PFSK-1 (cell line): Measurements from ENCODE around the gene TMEM163.

Experiments
- FOXP2 ChIP-seq: optimal IDR thresholded peaks from 2 replicates; pipeline ENCODE3; 2011; ENCODE audit warnings: borderline replicate concordance, control low read depth, inconsistent platforms; ENCODE audit not compliant: insufficient read depth; ENCODE audit errors: extremely low read length, extremely low read depth
- POLR2AphosphoS5 ChIP-seq: IDR thresholded peaks from 2 replicates; pipeline ENCODE4 v1.6.1; 2012; ENCODE audit warnings: low read depth, mild to moderate bottlenecking, control low read depth, low read length, moderate library complexity
- SIN3A ChIP-seq: IDR thresholded peaks from 2 replicates; pipeline ENCODE4 v1.6.1; 2012; ENCODE audit warnings: mild to moderate bottlenecking, low read length, moderate library complexity, borderline replicate concordance; ENCODE audit not compliant: insufficient read depth
- TAF1 ChIP-seq: IDR thresholded peaks from 2 replicates; pipeline ENCODE4 v1.6.1; 2012; ENCODE audit warnings: low read length, control low read depth, borderline replicate concordance; ENCODE audit not compliant: insufficient read depth
- TF ChIP-seq, protein P1 (sequence below), 2 experiments: IDR thresholded peaks; 2 replicates each; pipeline versions ENCODE4 v1.6.1 to v1.8.0; 2011 to 2012; ENCODE audit warnings: low read depth in 2 of 2, low read length in 2 of 2, control low read depth in 1 of 2, inconsistent platforms in 1 of 2, mild to moderate bottlenecking in 1 of 2, moderate library complexity in 1 of 2; ENCODE audit not compliant: insufficient read depth in 1 of 2

Gene TMEM163

DNA sequence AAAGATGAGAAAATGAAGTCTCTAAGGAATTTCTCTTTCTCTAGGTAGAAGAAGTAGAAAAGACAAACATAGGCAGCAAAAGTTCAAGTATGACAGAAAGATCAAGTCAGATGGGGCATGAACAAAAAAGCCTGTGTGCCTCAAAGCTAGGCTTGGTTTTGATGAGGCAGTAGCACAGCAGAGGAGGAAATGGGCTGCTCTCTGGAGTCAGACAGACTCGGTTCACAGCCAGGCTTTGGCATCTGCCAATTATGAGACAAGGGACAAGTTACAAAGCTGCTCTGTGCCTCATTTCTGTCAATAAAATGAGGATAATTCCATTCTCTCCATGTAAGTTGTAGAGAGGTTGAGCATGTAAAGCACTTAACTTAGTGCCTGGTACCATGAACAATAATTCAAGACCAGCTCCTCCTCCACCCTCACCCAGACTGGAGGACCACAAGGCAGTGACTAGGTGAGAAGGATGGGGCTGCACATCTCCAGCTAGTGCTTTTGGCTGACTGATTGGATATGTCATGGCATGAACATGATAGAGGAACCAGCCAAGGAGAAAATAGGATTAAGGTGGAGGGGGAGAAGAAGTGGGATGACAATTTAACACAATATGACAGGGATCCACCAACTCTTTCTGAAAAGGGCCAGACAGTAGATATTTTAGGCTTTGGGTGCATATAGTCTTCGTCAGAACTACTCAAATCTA lies 84.6 kb downstream of the TMEM163 start:
- TF ChIP-seq TAF1, result no peak
- no peak for TF ChIP-seq SIN3A
- no peak for TF ChIP-seq FOXP2
- TF ChIP-seq POLR2AphosphoS5, result no peak
- TF ChIP-seq, protein P1, sequence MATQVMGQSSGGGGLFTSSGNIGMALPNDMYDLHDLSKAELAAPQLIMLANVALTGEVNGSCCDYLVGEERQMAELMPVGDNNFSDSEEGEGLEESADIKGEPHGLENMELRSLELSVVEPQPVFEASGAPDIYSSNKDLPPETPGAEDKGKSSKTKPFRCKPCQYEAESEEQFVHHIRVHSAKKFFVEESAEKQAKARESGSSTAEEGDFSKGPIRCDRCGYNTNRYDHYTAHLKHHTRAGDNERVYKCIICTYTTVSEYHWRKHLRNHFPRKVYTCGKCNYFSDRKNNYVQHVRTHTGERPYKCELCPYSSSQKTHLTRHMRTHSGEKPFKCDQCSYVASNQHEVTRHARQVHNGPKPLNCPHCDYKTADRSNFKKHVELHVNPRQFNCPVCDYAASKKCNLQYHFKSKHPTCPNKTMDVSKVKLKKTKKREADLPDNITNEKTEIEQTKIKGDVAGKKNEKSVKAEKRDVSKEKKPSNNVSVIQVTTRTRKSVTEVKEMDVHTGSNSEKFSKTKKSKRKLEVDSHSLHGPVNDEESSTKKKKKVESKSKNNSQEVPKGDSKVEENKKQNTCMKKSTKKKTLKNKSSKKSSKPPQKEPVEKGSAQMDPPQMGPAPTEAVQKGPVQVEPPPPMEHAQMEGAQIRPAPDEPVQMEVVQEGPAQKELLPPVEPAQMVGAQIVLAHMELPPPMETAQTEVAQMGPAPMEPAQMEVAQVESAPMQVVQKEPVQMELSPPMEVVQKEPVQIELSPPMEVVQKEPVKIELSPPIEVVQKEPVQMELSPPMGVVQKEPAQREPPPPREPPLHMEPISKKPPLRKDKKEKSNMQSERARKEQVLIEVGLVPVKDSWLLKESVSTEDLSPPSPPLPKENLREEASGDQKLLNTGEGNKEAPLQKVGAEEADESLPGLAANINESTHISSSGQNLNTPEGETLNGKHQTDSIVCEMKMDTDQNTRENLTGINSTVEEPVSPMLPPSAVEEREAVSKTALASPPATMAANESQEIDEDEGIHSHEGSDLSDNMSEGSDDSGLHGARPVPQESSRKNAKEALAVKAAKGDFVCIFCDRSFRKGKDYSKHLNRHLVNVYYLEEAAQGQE (IDR thresholded peaks at IDR 0.05; ENCODE audit: insufficient read depth in 1 of 2, low read depth in 2 of 2, low read length in 2 of 2), result no peak

DNA sequence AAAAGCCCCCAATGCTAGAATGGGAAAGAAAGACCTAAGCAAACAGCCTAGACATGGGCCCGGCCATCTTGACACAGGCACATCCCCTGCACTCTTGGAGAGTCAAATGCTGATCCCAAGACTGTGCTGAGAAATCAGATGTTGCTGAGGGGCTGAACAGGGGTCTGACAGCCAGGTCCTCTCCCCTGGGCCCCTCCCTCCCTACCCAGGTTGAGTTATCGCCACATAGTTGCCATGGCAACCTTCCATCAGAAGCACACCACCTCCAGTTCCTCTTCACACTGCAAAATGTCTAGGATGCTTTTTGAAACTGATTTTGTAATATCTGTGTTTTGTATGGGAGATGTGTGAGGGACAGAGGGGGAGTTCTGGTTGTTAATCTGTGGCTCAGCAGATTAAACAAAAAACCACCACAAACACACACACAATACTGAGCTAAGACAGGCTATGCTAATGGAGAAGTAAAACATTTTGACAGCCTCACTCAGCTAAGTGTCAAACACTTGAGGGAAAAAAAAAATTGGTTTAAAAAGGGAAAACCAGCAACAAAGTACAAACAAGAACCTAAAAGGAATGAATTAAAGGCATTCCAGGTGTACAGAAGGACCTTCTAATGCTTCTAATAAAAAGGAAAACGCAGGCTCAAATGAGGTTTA lies 88.2 kb downstream of the TMEM163 start:
- TF ChIP-seq POLR2AphosphoS5 (no peak), SIN3A (no peak), FOXP2 (no peak), TAF1 (no peak)
- TF ChIP-seq, protein P1 (IDR thresholded peaks at IDR 0.05; ENCODE audit: insufficient read depth in 1 of 2, low read depth in 2 of 2, low read length in 2 of 2), result no peak

DNA sequence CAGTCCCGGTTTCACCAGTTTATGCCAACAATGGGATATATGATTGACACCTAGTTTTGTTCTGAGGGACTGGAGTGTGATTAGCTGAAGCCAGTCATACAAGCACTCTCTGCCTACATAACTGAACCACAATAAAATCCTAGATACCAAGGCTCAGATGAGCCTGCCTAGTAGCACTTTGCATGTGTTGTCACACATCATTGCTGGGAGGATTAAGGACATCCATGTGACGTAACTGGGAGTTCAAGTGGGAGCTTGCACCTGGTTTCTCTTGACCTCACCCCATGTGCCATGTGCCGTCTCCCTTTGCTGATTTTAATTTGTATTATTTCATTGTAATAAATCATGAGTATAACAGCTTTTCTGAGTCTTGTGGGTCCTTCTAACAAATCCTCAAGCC lies 90.3 kb downstream of the TMEM163 start:
- TF ChIP-seq SIN3A (no peak), TAF1 (no peak), FOXP2 (no peak), POLR2AphosphoS5 (no peak)
- TF ChIP-seq, protein P1 (IDR thresholded peaks at IDR 0.05; ENCODE audit: insufficient read depth in 1 of 2, low read depth in 2 of 2, low read length in 2 of 2), result no peak

DNA sequence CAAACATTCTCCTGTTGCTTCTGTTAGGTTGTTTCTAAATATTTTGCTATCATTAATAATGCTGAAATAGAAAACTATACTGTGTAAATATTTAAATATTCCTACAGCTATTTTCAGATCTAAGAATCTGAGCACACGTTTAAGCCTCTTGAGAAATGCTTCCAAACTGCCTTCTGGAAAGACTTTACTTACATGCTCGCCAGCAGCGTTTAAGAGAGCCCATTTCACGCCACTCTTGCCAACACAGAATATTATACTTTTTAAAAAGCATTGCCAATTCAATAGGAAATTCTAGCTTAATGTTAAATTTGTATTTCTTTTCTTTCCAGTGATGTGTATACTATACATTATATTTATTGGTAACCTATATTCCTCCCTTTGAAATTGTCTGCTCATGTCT lies 92.0 kb downstream of the TMEM163 start:
- no peak for TF ChIP-seq SIN3A
- TF ChIP-seq FOXP2, result no peak
- TF ChIP-seq, protein P1 (IDR thresholded peaks at IDR 0.05; ENCODE audit: insufficient read depth in 1 of 2, low read depth in 2 of 2, low read length in 2 of 2), result no peak
- TF ChIP-seq POLR2AphosphoS5, result no peak
- no peak for TF ChIP-seq TAF1

DNA sequence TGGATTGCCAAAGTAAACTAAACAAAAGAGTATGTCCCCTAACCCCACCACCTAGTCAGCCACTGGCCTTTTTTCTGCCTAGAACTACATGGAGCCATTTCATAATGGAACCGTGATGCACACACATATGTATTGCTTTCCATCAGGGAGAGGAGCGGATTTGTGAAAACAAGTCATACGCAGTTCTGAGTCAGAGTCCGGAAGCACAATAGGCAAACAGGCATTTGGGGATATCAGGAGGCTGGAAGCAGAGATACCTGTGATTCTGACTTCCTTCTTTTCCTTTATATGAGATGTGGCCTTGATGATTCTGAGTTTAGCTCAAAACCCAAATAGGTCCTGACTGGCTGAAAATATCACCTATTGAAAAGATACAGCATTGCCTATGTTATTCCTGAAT lies 93.5 kb downstream of the TMEM163 start:
- TF ChIP-seq SIN3A (no peak), POLR2AphosphoS5 (no peak), FOXP2 (no peak), TAF1 (no peak)
- TF ChIP-seq, protein P1 (IDR thresholded peaks at IDR 0.05; ENCODE audit: insufficient read depth in 1 of 2, low read depth in 2 of 2, low read length in 2 of 2), result no peak
